AG04449 (cell line): ENCODE measurements around the gene S100A7.

Source experiments
- CTCF ChIA-PET: fragments of 350-600 bp; formaldehyde crosslinking; extraction: SDS; loops from one replicate; lab custom pipeline; 2021; ENCODE audit warnings: antibody characterized with exemption; lab: Yijun Ruan, JAX
- POLR2A ChIA-PET: fragments of 400-600, 350-600 bp; formaldehyde crosslinking; extraction: SDS; loops from one replicate; lab custom pipeline; 2020; ENCODE audit warnings: antibody characterized with exemption, inconsistent platforms; lab: Yijun Ruan, JAX
- DNase-seq: peaks from one replicate; pipeline ENCODE4 v3.0.0-alpha.2; 2010; ENCODE audit warnings: low read depth, low spot score
- H3K4me3 ChIP-seq: 2 replicates; pipeline ENCODE4 v1.5.1; 2011; ENCODE audit warnings: low read depth, mild to moderate bottlenecking, control low read depth, low read length
- CTCF ChIP-seq: IDR thresholded peaks from one replicate; pipeline ENCODE4 v1.5.1; 2011; ENCODE audit warnings: mild to moderate bottlenecking, moderate library complexity, low read length, control low read depth, inconsistent platforms; ENCODE audit not compliant: insufficient read depth; ENCODE audit errors: missing control alignments

The S100A7 gene

DNA sequence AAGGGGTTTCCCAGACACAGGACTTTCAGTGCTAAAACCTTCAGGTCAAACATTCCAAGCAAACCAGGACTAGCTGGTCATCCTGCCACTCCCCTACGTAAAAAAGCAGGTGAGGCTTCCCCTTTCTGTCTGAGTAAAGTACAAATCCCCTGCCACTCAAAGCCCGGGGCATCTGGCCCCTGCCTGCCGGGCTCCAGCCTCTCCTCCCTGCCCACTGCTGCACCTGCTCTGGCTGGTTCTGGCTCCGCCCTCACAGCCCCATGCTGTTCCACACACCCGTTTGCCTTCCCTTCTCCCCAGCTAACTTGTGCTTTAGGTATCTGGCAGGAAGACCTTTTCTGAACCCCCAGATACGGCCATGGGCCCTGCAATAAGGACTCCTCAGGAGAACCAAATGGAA, 23.3 kb upstream of the S100A7 start:
- no peak overlapping the region for H3K4me3 ChIP-seq
- POLR2A ChIA-PET, result no interaction called here
- no peak for DNase-seq
- CTCF ChIA-PET, result interaction anchor here (1.4 to 17.1 kb wide), 3 partner anchors 11 to 129 kb away, joined by 4 to 527 read pairs (median 44); partner anchors contain the start of genes PGLYRP4 and S100A9
- no peak for TF ChIP-seq CTCF

DNA sequence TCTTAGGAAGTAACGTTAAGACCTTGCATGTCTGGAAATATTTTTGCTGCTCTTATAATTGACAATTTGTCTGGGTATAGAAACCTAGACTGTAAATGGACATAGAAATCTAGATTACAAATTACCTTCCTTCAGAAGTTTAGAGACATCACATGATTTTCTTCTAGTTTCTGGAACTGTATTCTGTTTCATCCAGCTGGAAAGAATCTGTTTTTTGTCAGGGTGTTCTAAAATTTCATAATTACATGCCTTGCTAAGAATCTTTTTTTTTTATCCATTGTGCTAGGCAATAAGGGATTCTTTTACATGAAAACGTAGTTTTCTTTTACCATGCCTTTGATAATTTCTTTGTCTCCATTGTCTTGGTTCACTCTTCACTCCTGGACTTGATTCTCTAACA, 20.7 kb upstream of the S100A7 start:
- ChIA-PET POLR2A (no interaction called here), CTCF (no interaction called here)
- no peak overlapping the region for H3K4me3 ChIP-seq
- no peak for TF ChIP-seq CTCF
- no peak for DNase-seq

DNA sequence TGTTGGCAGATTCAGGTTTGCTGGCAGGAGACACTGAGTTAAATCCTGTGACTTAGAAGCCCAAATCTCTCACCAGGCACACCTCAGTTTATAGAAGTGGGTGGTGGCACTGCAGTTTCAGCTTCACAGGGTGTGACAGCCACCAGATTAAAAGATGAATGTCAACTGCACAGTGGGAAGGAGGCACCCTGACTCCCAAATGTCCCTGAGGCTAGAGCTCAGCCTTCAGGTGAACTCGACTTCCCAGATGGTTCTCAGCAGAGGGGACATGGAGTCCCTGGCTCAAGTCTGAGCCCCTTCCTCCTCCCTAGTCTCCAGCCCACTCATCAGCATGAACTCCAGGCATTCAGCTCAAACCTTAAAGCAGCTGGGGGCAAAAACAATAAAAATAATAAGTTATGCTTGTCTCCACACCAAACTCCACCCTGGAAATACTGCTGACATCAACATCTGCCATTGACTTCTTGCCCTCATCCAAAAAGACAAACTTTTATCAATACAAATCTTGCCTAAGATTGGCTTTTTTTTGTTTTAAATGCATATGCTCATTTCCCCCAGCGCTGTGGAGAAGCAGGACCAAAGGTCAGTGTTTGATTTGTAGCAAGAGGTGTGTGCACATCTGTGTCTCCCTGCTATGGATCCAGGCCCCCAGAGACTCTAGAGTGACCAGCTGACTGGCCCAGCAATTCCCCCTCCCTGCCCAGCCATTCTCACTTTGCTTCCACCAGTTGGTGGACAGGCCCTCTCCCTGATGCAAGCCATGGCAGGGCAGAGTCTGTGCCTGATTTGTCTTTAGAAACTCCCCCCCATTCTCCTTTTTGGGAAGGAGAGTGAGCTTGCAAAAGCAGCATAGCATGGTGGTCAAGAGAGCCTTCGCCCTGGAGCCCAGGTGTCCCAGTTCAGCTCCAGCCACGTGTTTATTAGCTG, 18.5 kb upstream of the S100A7 start:
- POLR2A ChIA-PET, result no interaction called here
- CTCF ChIA-PET, result interaction anchor here (1.4 to 3.8 kb wide), 2 partner anchors 13 to 15 kb away, joined by 5 to 21 read pairs; no protein-coding TSS in a partner anchor
- DNase-seq, result no peak
- no peak for TF ChIP-seq CTCF
- no peak overlapping the region for H3K4me3 ChIP-seq

DNA sequence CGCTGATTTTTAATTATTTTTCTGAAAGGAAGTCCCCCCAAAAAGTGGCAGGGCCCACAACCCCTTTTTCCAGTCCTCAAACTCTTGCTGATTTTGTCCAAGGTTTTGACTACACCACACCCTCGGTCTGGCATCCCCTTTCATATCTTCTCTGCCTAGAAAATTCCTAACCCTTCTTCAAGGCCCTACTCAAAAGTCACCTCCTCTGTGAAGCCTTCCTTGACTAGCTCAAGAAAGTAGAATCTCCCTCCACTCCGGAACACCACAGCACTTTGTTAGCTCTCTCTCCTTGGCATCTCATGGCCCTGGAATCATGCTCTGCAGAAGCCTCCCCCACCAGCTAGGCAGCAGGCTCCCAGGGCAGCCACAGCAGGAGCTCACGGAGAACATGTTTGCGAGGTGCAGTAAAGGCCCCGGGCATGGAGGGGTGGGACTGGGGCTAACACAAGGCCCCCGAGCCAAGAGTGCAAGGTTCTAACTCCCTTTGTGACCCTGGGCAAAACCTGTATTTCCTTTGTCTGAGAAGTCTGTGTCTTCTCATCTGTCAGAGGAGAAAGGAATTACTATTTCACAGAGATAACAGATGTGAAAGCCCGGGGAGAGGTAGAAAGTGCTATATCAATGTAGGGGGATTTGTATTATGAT, 17.7 kb upstream of the S100A7 start:
- H3K4me3 ChIP-seq, result no peak overlapping the region
- CTCF ChIA-PET, result interaction anchor here (3.8 kb wide), 1 partner anchor 16 kb away, joined by 21 read pairs; no protein-coding TSS in a partner anchor
- DNase-seq, result no peak
- TF ChIP-seq CTCF, result no peak
- POLR2A ChIA-PET, result no interaction called here

GRCh38 chr1:153476491-153477093, 16.1 kb upstream of the S100A7 start:
- no peak for TF ChIP-seq CTCF
- CTCF ChIA-PET, result interaction anchor here (3.8 kb wide), 1 partner anchor 18 kb away, joined by 21 read pairs; no protein-coding TSS in a partner anchor
- DNase-seq, result no peak
- POLR2A ChIA-PET, result no interaction called here
- H3K4me3 ChIP-seq, result no peak overlapping the region
